Tibial nerve (tissue), 4 donors: ENCODE measurements around the gene ADGRG4. TPM values are rescaled to one million over a fixed set of nuclear protein-coding genes. Genes with fewer than 3 reads are reported as not detected.

Experiments used
- DNase-seq, 2 donors: peaks; one replicate each; pipeline ENCODE4 v3.0.0-alpha.2; 2019; ENCODE audit warnings: low spot score in 2 of 2
- H3K27ac ChIP-seq, 4 donors: fragments of 200-600 bp; sonication (generic) in 3 of 4; one replicate each; pipeline ENCODE4 v1.5.1; 2017 to 2019; ENCODE audit warnings: mild to moderate bottlenecking in 1 of 4
- H3K27me3 ChIP-seq, 2 donors: fragments of 200-600 bp; sonication (generic) in 1 of 2; one replicate each; pipeline versions ENCODE4 v1.5.1 to v1.6.0; 2017 to 2019
- H3K36me3 ChIP-seq, 3 donors: fragments of 200-600 bp; sonication (generic); one replicate each; pipeline ENCODE4 v1.5.1; 2018 to 2019
- H3K4me1 ChIP-seq, 4 donors: fragments of 200-600 bp; sonication (generic) in 3 of 4; one replicate each; pipeline ENCODE4 v1.5.1; 2017 to 2019
- H3K4me3 ChIP-seq, 4 donors: fragments of 200-600 bp; sonication (generic) in 3 of 4; one replicate each; pipeline ENCODE4 v1.5.1; 2017 to 2019; ENCODE audit warnings: mild to moderate bottlenecking in 1 of 4, moderate library complexity in 1 of 4
- H3K9me3 ChIP-seq, 4 donors: fragments of 200-600 bp; sonication (generic) in 3 of 4; one replicate each; pipeline ENCODE4 v1.5.1; 2017 to 2019
- CTCF ChIP-seq, 5 experiments: fragments of 200-600 bp in 3 of 5; fragments of 450-650 bp in 2 of 5; sonication (generic) in 3 of 5; IDR thresholded peaks; one replicate each; pipeline ENCODE4 v1.5.1; 2016 to 2019; ENCODE audit warnings: antibody characterized with exemption in 5 of 5, mild to moderate bottlenecking in 3 of 5, moderate library complexity in 2 of 5
- EP300 ChIP-seq, 2 donors: sonication (generic); formaldehyde crosslinking; IDR thresholded peaks; one replicate each; pipeline ENCODE4 v1.6.1; 2017; ENCODE audit warnings: antibody characterized with exemption in 2 of 2, mild to moderate bottlenecking in 1 of 2
- POLR2A ChIP-seq, 2 donors: fragments of 450-650 bp; IDR thresholded peaks; one replicate each; pipeline ENCODE4 v1.6.1; 2017; ENCODE audit warnings: antibody characterized with exemption in 2 of 2, mild to moderate bottlenecking in 2 of 2, moderate library complexity in 2 of 2
- WGBS, 2 donors: methylation state at CpG; one replicate each; pipeline ENCODE4 v1.1.5; 2018; 5-methylcytosine and 5-hydroxymethylcytosine counted together
- total RNA-seq, 4 donors: library from RNA; depleted of rRNA; stranded (reverse); fragments of >200 nt; gene quantifications; one replicate each; pipeline ENCODE4 v1.1.0, GENCODE V29; 2016

The ADGRG4 gene
- total RNA-seq, 4 donors from 2014 or later: 0.20 TPM; not detected in 3

DNA sequence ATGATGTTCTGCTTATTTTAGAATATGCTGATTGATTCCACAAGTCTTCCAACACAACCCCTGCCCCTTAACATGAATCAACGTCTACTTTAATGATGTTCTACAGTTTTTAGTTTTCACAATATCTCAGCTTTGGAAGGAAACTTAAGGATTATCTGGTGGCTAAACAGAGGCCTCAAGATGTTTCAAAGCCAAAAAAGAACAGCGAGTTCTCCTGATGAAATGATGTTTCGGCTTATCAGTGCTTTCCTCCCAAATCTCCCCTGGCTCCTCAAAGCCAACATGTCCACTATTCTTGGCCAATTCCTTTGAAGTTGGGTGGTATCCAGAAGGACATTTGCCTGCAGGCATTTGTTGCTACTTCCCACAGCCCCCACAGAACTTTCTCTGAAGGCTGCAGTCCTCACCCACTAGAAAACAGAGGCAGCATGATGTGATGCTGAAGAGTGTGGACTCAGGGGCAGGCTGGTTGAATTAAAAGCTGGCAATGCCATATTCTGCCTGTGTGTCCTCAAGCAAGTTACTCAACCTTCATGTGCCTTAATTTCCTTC lies 87.3 kb downstream of the ADGRG4 start:
- no peak for DNase-seq
- no peak overlapping the region for H3K4me3 ChIP-seq
- no peak for TF ChIP-seq POLR2A (IDR thresholded peaks at IDR 0.05)
- no peaks in the 10 kb centered on the region for H3K9me3 ChIP-seq
- H3K4me1 ChIP-seq: no peaks in the 10 kb centered on the region
- peaks cover 0 to 3% of the 10 kb centered on the region in 2 donors for H3K27me3 ChIP-seq
- H3K27ac ChIP-seq: no peak overlapping the region
- WGBS, 2 donors: 72 to 77% methylated on average over 3 of the region's 3 CpGs
- no peaks in the 10 kb centered on the region for H3K36me3 ChIP-seq

DNA sequence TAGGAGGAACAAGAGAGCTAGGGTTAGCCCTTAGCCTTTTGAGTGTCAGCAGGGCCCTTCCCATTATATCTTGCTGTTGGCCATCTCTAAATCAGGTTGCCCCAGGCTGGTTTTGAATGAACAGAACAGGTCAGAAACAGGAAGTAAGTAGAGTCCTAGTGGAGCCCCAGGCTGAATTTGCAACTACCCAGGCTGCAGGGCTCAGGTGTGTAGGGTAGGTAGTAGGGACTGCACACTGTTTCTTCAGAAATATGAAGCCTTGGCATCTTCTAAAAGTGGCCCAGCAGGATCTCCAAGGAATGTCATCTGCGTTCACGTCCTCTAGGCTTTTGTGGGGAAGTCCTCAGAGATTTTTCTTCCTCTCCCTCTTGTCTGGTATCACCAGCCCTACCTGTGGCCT lies 90.2 kb downstream of the ADGRG4 start:
- no peaks in the 10 kb centered on the region for H3K9me3 ChIP-seq
- DNase-seq: no peak
- H3K4me3 ChIP-seq: no peak overlapping the region
- WGBS, 2 donors: 82 to 100% methylated on average over 2 of the region's 2 CpGs
- no peaks in the 10 kb centered on the region for H3K4me1 ChIP-seq
- H3K36me3 ChIP-seq: no peaks in the 10 kb centered on the region
- H3K27ac ChIP-seq: no peak overlapping the region
- TF ChIP-seq CTCF (IDR thresholded peaks at IDR 0.05) (no peak), EP300 (IDR thresholded peaks at IDR 0.05) (no peak), POLR2A (IDR thresholded peaks at IDR 0.05) (no peak)
- H3K27me3 ChIP-seq: no peaks in the 10 kb centered on the region

GRCh38 chrX:136395271-136395670 lies 94.5 kb downstream of the ADGRG4 start:
- TF ChIP-seq CTCF (IDR thresholded peaks at IDR 0.05) (no peak), EP300 (IDR thresholded peaks at IDR 0.05) (no peak), POLR2A (IDR thresholded peaks at IDR 0.05) (no peak)
- DNase-seq: no peak
- H3K27me3 ChIP-seq: peaks cover 0 to 4% of the 10 kb centered on the region in 2 donors
- H3K36me3 ChIP-seq: no peaks in the 10 kb centered on the region
- no peaks in the 10 kb centered on the region for H3K9me3 ChIP-seq
- WGBS, 2 donors: 47 to 63% methylated on average over 3 of the region's 3 CpGs
- H3K27ac ChIP-seq: no peak overlapping the region
- H3K4me3 ChIP-seq: no peak overlapping the region
- no peaks in the 10 kb centered on the region for H3K4me1 ChIP-seq

- H3K9me3 ChIP-seq: no peaks in the 10 kb centered on the region
- DNase-seq: no peak
- peaks cover 0 to 4% of the 10 kb centered on the region in 2 donors for H3K27me3 ChIP-seq
- H3K4me3 ChIP-seq: no peak overlapping the region
- no peak for TF ChIP-seq POLR2A (IDR thresholded peaks at IDR 0.05)
- TF ChIP-seq EP300 (IDR thresholded peaks at IDR 0.05): no peak
- TF ChIP-seq CTCF (IDR thresholded peaks at IDR 0.05): no peak
- no peak overlapping the region for H3K27ac ChIP-seq
- no peaks in the 10 kb centered on the region for H3K36me3 ChIP-seq
- H3K4me1 ChIP-seq: no peaks in the 10 kb centered on the region
- WGBS, 2 donors: 62 to 78% methylated on average over 4 of the region's 4 CpGs
Measured at GRCh38 chrX:136397001-136397400, 96.2 kb downstream of the ADGRG4 start.

DNA sequence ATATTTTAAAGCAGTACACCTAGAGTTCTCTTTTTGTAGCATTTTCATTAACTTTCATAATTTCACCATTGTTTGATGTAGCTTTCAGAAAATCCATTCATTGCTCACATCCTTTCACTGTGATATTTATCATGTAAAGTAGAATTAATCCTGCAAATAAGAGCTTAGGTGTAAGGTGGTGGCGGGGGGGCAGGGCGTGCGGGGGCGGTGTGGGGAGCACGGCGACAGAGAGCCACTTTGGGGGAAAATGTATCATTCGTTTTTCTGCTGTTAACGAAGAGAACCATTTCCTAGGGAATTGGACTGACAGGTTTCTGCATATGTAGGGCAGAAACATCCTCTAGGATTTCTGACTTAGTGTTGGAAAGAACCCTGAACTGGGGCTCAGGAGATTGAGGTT lies 104.4 kb downstream of the ADGRG4 start:
- no peaks in the 10 kb centered on the region for H3K36me3 ChIP-seq
- no peak for DNase-seq
- no peak overlapping the region for H3K4me3 ChIP-seq
- H3K4me1 ChIP-seq: no peaks in the 10 kb centered on the region
- WGBS, 2 donors: 68 to 82% methylated on average over 8 of the region's 8 CpGs
- TF ChIP-seq EP300 (IDR thresholded peaks at IDR 0.05): no peak
- TF ChIP-seq CTCF (IDR thresholded peaks at IDR 0.05): no peak
- no peak for TF ChIP-seq POLR2A (IDR thresholded peaks at IDR 0.05)
- no peaks in the 10 kb centered on the region for H3K9me3 ChIP-seq
- H3K27ac ChIP-seq: no peak overlapping the region
- peaks cover 0 to 11% of the 10 kb centered on the region in 2 donors for H3K27me3 ChIP-seq

DNA sequence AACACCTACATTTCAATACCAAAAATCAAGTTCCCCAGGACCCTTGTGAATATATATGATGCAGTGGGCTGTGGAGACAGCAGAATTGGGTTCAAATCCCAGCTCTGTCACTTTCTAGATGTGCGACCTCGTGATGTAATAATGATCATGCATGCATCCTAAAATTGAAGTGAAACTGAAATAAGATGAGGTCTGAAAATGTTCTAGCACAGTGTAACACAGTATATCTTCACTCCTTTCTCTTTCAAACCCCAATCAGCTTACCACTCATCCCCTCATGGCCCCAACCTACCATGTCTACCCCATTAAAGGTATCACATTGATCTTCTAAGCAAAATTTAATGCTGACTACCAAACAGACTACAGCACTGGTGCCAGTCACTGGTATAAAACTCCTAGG lies 117.0 kb downstream of the ADGRG4 start:
- no peak for TF ChIP-seq POLR2A (IDR thresholded peaks at IDR 0.05)
- no peak for TF ChIP-seq CTCF (IDR thresholded peaks at IDR 0.05)
- TF ChIP-seq EP300 (IDR thresholded peaks at IDR 0.05): no peak
- H3K4me3 ChIP-seq: no peak overlapping the region
- no peaks in the 10 kb centered on the region for H3K4me1 ChIP-seq
- peaks cover 0 to 4% of the 10 kb centered on the region in 2 donors for H3K27me3 ChIP-seq
- no peak for DNase-seq
- no peaks in the 10 kb centered on the region for H3K9me3 ChIP-seq
- H3K27ac ChIP-seq: no peak overlapping the region
- H3K36me3 ChIP-seq: no peaks in the 10 kb centered on the region
- WGBS, 2 donors: 74 to 85% methylated on average over 2 of the region's 2 CpGs
